ENCODE measurements around the gene SDS.

SDS gene

DNA sequence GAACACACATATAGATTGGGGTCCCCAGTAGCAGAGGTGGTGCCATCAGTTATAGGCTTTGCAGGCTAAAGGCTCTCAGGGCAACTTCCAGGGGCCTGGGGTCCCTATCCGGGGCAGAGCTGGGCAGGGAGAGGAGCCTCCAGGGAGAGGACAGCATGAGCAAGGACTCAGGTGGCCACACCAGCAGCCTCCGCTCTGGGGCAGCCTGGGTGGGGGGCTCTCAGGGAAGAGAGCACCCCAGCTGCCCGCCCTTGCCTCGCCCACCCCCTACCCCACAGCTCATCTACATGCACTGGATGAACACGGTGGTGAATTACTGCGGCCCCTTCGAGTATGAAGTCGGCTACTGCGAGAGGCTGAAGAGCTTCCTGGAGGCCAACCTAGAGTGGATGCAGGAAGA is 31.3 kb downstream of the SDS start:
- H3K36me3 ChIP-seq: peaks cover 35 to 87% (median 55%) of the 10 kb centered on the region in 3 donors
- H3K9me3 ChIP-seq: no peaks in the 10 kb centered on the region
- H3K27me3 ChIP-seq: no peaks in the 10 kb centered on the region
- TF ChIP-seq, protein P1, sequence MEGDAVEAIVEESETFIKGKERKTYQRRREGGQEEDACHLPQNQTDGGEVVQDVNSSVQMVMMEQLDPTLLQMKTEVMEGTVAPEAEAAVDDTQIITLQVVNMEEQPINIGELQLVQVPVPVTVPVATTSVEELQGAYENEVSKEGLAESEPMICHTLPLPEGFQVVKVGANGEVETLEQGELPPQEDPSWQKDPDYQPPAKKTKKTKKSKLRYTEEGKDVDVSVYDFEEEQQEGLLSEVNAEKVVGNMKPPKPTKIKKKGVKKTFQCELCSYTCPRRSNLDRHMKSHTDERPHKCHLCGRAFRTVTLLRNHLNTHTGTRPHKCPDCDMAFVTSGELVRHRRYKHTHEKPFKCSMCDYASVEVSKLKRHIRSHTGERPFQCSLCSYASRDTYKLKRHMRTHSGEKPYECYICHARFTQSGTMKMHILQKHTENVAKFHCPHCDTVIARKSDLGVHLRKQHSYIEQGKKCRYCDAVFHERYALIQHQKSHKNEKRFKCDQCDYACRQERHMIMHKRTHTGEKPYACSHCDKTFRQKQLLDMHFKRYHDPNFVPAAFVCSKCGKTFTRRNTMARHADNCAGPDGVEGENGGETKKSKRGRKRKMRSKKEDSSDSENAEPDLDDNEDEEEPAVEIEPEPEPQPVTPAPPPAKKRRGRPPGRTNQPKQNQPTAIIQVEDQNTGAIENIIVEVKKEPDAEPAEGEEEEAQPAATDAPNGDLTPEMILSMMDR (IDR thresholded peaks at IDR 0.05): no peak
- no peak for DNase-seq
- intact Hi-C loops (cut with DNase I; ENCODE audit: low total_unique reads): no loop called here
- H3K27ac ChIP-seq: no peak overlapping the region
- H3K4me1 ChIP-seq: peaks cover 0 to 2% (median 0%) of the 10 kb centered on the region in 4 donors
- no peak overlapping the region for H3K4me3 ChIP-seq

DNA sequence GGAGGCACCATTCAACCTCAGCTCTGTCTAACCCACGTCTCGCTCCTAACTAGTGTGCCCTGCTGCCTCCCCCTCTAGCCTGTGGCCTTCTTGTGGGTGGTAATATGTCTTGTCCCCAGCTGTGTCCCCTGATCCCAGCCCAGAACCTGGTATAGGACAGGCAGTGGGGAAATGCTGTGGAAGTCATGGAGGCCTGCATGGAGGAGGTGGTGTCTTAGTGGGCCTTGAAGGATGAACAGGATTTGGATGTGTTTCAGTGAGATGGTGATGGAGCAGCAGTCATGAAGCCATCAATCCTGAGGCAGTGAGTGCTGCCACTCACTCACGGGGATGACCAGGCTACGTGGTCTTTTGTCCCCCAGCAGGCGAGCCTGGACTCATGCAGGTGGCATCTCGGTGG is 31.9 kb downstream of the SDS start:
- Histone ChIP-seq H3K27ac (no peak overlapping the region), H3K4me3 (no peak overlapping the region), H3K4me1 (peaks cover 0 to 8% (median 0%) of the 10 kb centered on the region in 4 donors), H3K36me3 (peaks cover 35 to 81% (median 50%) of the 10 kb centered on the region in 3 donors), H3K27me3 (no peaks in the 10 kb centered on the region), H3K9me3 (no peaks in the 10 kb centered on the region)
- TF ChIP-seq, protein P1 (IDR thresholded peaks at IDR 0.05): no peak
- DNase-seq: no peak
- intact Hi-C loops (cut with DNase I; ENCODE audit: low total_unique reads): no loop called here

DNA sequence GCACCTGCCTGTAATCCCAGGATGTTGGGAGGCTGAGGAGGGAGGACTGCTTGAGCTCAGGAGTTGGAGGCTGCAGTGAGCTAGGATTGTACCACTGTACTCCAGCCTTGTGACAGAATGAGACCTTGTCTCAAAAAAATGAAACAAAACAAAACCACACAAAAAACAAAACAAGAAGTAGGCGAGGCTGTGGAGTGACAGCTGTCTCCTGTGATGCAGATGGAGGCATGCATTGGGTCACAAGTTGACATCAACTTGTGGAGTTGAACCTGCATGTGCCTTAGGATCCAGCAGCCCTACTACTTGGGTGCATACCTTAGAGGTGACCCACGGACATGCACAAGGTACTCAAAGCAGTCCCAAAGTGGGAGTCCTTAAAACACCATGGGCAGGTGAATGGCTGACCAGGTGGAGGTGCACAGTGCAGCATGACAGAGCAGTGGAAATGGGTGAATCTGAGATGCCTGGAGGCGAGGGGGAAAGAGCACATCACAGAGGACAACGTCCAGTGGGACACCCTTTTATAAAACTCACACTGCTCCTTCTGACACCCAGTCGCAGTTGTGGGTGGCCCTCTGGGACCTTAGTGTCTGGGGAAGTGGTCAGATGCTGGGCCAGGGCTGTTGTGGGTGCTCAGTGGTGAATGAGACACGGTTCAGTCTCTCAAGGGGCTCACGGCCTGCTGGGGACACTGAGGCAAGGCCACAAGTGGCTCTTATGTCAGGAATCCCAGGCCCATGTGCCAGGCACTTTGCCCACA is 32.6 kb downstream of the SDS start:
- Histone ChIP-seq H3K4me1 (peaks cover 0 to 15% (median 7%) of the 10 kb centered on the region in 4 donors), H3K9me3 (no peaks in the 10 kb centered on the region), H3K36me3 (peaks cover 30 to 74% (median 42%) of the 10 kb centered on the region in 3 donors), H3K27ac (no peak overlapping the region), H3K4me3 (no peak overlapping the region), H3K27me3 (no peaks in the 10 kb centered on the region)
- TF ChIP-seq, protein P1 (IDR thresholded peaks at IDR 0.05): no peak
- no peak for DNase-seq
- intact Hi-C loops (cut with DNase I; ENCODE audit: low total_unique reads): no loop called here

DNA sequence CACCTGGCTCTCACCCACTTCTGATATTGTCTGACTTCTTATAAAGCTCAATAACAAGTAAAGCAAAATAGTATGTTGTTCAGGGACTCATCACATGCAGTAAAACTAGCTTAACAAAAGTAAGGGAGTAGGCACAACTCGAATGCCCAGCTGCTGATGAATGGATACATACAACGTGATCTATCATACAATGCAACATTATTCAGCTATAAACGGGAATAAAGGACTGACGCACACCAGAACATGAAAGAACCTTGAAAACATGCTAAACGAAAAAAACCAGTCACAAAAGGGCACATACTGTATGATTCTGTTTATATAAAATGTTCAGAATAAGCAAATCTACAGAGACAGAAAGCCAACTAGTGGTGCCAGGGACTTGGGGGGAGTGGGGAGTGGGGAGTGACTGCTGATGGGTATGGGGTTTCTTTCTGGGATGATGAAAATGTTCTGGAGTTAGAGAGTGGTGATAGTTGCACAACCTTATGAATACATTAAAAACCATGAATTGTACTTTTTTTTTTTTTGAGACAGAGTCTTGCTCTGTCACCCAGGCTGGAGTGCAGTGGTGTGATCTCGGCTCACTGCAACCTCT is 34.2 kb downstream of the SDS start:
- peaks cover 14 to 58% (median 26%) of the 10 kb centered on the region in 3 donors for H3K36me3 ChIP-seq
- TF ChIP-seq, protein P1 (IDR thresholded peaks at IDR 0.05): no peak
- H3K27me3 ChIP-seq: no peaks in the 10 kb centered on the region
- DNase-seq: no peak
- H3K4me1 ChIP-seq: peaks cover 0 to 19% (median 8%) of the 10 kb centered on the region in 4 donors
- no peak overlapping the region for H3K27ac ChIP-seq
- no peaks in the 10 kb centered on the region for H3K9me3 ChIP-seq
- no peak overlapping the region for H3K4me3 ChIP-seq
- intact Hi-C loops (cut with DNase I; ENCODE audit: low total_unique reads): no loop called here

DNA sequence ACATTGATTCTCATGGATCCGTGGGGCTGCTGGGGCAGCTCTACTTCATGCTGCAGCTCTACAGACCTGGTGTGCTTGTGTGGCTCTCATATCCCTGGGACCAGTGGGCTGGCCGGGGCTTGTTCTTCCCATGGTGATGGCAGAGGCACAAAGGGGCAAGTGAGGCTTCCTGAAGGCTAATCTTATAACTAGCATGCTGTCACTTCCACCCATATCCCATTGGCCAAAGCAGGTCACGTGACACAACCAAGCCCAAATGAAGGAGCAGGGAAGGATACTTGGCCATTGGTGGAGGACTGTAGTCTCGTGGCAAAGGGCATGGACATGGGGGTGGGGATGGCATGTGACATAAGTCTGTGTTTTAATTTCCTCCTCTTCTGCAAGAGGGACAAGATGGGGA is 35.4 kb downstream of the SDS start:
- Histone ChIP-seq H3K9me3 (no peaks in the 10 kb centered on the region), H3K36me3 (peaks cover 6 to 55% (median 15%) of the 10 kb centered on the region in 3 donors), H3K27me3 (no peaks in the 10 kb centered on the region), H3K4me1 (peaks cover 0 to 19% (median 8%) of the 10 kb centered on the region in 4 donors), H3K4me3 (no peak overlapping the region), H3K27ac (no peak overlapping the region)
- no peak for DNase-seq
- intact Hi-C loops (cut with DNase I; ENCODE audit: low total_unique reads): no loop called here
- TF ChIP-seq, protein P1 (IDR thresholded peaks at IDR 0.05): no peak

All from tibial artery (tissue), 4 donors.